H9 (cell line): ENCODE measurements around the gene FBXL12. TPM values are rescaled to one million over a fixed set of nuclear protein-coding genes. Genes with fewer than 3 reads are reported as not detected.

ENCODE experiments used
- DNase-seq: peaks from one replicate; pipeline ENCODE4 v3.0.0-alpha.2; 2017
- H2AFZ ChIP-seq: one replicate; pipeline ENCODE4 v1.6.1; 2013; ENCODE audit warnings: mild to moderate bottlenecking, low read length, control low read depth, moderate library complexity
- H2AK5ac ChIP-seq: 2 replicates; pipeline ENCODE4 v1.6.1; 2013; ENCODE audit warnings: low read length, control low read depth, mixed read lengths; ENCODE audit not compliant: insufficient read length
- H2BK120ac ChIP-seq: one replicate; pipeline ENCODE4 v1.6.1; 2013; ENCODE audit warnings: low read depth, mild to moderate bottlenecking, low read length, control low read depth, inconsistent platforms; ENCODE audit not compliant: poor library complexity, severe bottlenecking
- H2BK12ac ChIP-seq: 2 replicates; pipeline ENCODE4 v1.6.1; 2013; ENCODE audit warnings: low read length, control low read depth, mixed read lengths, low read depth; ENCODE audit not compliant: insufficient read length
- H2BK15ac ChIP-seq: 2 replicates; pipeline ENCODE4 v1.6.1; 2013; ENCODE audit warnings: low read depth, low read length, control low read depth
- H2BK20ac ChIP-seq: one replicate; pipeline ENCODE4 v1.6.1; 2013; ENCODE audit warnings: low read depth, mild to moderate bottlenecking, low read length, control low read depth, inconsistent platforms; ENCODE audit not compliant: poor library complexity, severe bottlenecking
- H2BK5ac ChIP-seq: 2 replicates; pipeline ENCODE4 v1.6.1; 2013; ENCODE audit warnings: low read length, control low read depth, mixed read lengths; ENCODE audit not compliant: insufficient read length
- H3K14ac ChIP-seq: 2 replicates; pipeline ENCODE4 v1.6.1; 2013; ENCODE audit warnings: low read length, control low read depth; ENCODE audit not compliant: insufficient read depth
- H3K18ac ChIP-seq: 2 replicates; pipeline ENCODE4 v1.6.1; 2013; ENCODE audit warnings: low read depth, mild to moderate bottlenecking, mixed read lengths, low read length, control low read depth; ENCODE audit not compliant: insufficient read length
- H3K23ac ChIP-seq: 2 replicates; pipeline ENCODE4 v1.6.1; 2013; ENCODE audit warnings: low read length, control low read depth, mixed read lengths, low read depth; ENCODE audit not compliant: insufficient read length
- H3K23me2 ChIP-seq: 2 replicates; pipeline ENCODE4 v1.6.1; 2013; ENCODE audit warnings: low read depth, mild to moderate bottlenecking, mixed read lengths, low read length, control low read depth; ENCODE audit not compliant: insufficient read length, poor library complexity, severe bottlenecking
- H3K27ac ChIP-seq: 2 replicates; pipeline ENCODE4 v1.5.1; 2013; ENCODE audit warnings: low read length, control low read depth, mixed read lengths, low read depth; ENCODE audit not compliant: insufficient read length
- H3K27me3 ChIP-seq: 2 replicates; pipeline ENCODE4 v1.6.1; 2013; ENCODE audit warnings: low read length, control low read depth, inconsistent platforms; ENCODE audit not compliant: insufficient read depth
- H3K4ac ChIP-seq: 2 replicates; pipeline ENCODE4 v1.6.1; 2013; ENCODE audit warnings: low read depth, mild to moderate bottlenecking, control low read depth, inconsistent platforms, low read length, moderate library complexity
- H3K4me1 ChIP-seq: 2 replicates; pipeline ENCODE4 v1.6.1; 2013; ENCODE audit warnings: low read length, control low read depth, inconsistent platforms; ENCODE audit not compliant: insufficient read depth
- H3K4me2 ChIP-seq: 2 replicates; pipeline ENCODE4 v1.6.1; 2013; ENCODE audit warnings: low read length, control low read depth, mixed read lengths; ENCODE audit not compliant: insufficient read length, insufficient read depth
- H3K56ac ChIP-seq: 2 replicates; pipeline ENCODE4 v1.6.1; 2013; ENCODE audit warnings: low read depth, mild to moderate bottlenecking, mixed read lengths, low read length, control low read depth; ENCODE audit not compliant: insufficient read length
- H3K79me1 ChIP-seq: 2 replicates; pipeline ENCODE4 v1.6.1; 2013; ENCODE audit warnings: low read depth, mild to moderate bottlenecking, moderate library complexity, low read length, control low read depth, inconsistent platforms; ENCODE audit not compliant: insufficient read depth, poor library complexity, severe bottlenecking
- H3K79me2 ChIP-seq: 2 replicates; pipeline ENCODE4 v1.6.1; 2013; ENCODE audit warnings: low read length, control low read depth, inconsistent platforms; ENCODE audit not compliant: insufficient read depth
- H3K9ac ChIP-seq: 2 replicates; pipeline ENCODE4 v1.6.1; 2013; ENCODE audit warnings: low read length, control low read depth, mixed read lengths; ENCODE audit not compliant: insufficient read length; ENCODE audit errors: extremely low read depth
- H3K9me3 ChIP-seq: one replicate; pipeline ENCODE4 v1.6.1; 2013; ENCODE audit warnings: low read depth, low read length, inconsistent platforms; ENCODE audit not compliant: control insufficient read depth
- H3T11ph ChIP-seq: one replicate; pipeline ENCODE4 v1.6.1; 2013; ENCODE audit warnings: mild to moderate bottlenecking, low read length, control low read depth, inconsistent platforms
- H4K20me1 ChIP-seq: one replicate; pipeline ENCODE4 v1.6.1; 2013; ENCODE audit not compliant: control insufficient read depth, insufficient read length, insufficient read depth
- H4K5ac ChIP-seq: 2 replicates; pipeline ENCODE4 v1.6.1; 2013; ENCODE audit warnings: low read depth, mild to moderate bottlenecking, mixed read lengths, low read length, control low read depth; ENCODE audit not compliant: insufficient read length
- H4K8ac ChIP-seq: replicated peaks from 2 replicates; pipeline ENCODE4 v1.6.1; 2013; ENCODE audit warnings: low read length, control low read depth, mixed read lengths, low read depth; ENCODE audit not compliant: insufficient read length
- H4K91ac ChIP-seq: 2 replicates; pipeline ENCODE4 v1.6.1; 2013; ENCODE audit warnings: low read depth, mild to moderate bottlenecking, moderate library complexity, mixed read lengths, low read length, control low read depth; ENCODE audit not compliant: insufficient read length
- H3K27ac Mint-ChIP-seq, 3 experiments: 2 replicates in 2 of 3; 3 replicates in 1 of 3; pipeline ENCODE4 v1.8.0; 2020 to 2021; ENCODE audit warnings: mixed read lengths in 3 of 3, mild to moderate bottlenecking in 1 of 3, moderate library complexity in 1 of 3
- H3K27me3 Mint-ChIP-seq: 2 replicates; pipeline ENCODE4 v1.8.0; 2021; ENCODE audit warnings: low read depth, mild to moderate bottlenecking, moderate library complexity, mixed read lengths
- H3K36me3 Mint-ChIP-seq, 3 experiments: 2 replicates in 2 of 3; 3 replicates in 1 of 3; pipeline ENCODE4 v1.8.0; 2020 to 2021; ENCODE audit warnings: low read depth in 3 of 3, mixed read lengths in 3 of 3; ENCODE audit not compliant: insufficient read depth in 1 of 3
- H3K4me1 Mint-ChIP-seq, 2 experiments: 2 replicates each; pipeline ENCODE4 v1.8.0; 2020; ENCODE audit warnings: mixed read lengths in 2 of 2
- H3K4me3 Mint-ChIP-seq, 2 experiments: 2 replicates in 1 of 2; 3 replicates in 1 of 2; pipeline ENCODE4 v1.8.0; 2020 to 2021; ENCODE audit warnings: mild to moderate bottlenecking in 2 of 2, mixed read lengths in 2 of 2, moderate library complexity in 1 of 2
- H3K9me3 Mint-ChIP-seq, 2 experiments: 2 replicates in 1 of 2; 3 replicates in 1 of 2; pipeline ENCODE4 v1.8.0; 2020; ENCODE audit warnings: mild to moderate bottlenecking in 2 of 2, mixed read lengths in 2 of 2, moderate library complexity in 1 of 2
- WGBS: extraction: QIAGEN DNeasy Blood & Tissue Kit; methylation state at CpG from one replicate; pipeline ENCODE4 v1.1.7; 2013; ENCODE audit warnings: missing lambda C conversion rate, low lambda C conversion rate, mixed read lengths; ENCODE audit not compliant: insufficient read length; ENCODE audit errors: extremely low coverage; 5-methylcytosine and 5-hydroxymethylcytosine counted together
- total RNA-seq: library from RNA; stranded (reverse); gene quantifications from 2 replicates; pipeline ENCODE4 v1.2.1, GENCODE V29; 2021
- TF ChIP-seq, protein P1 (sequence below): fragments of 200-600 bp; sonication (generic); conservative IDR thresholded peaks from 3 replicates; pipeline ENCODE4 v1.8.0; 2021; ENCODE audit warnings: antibody characterized with exemption, mild to moderate bottlenecking

Gene FBXL12
- total RNA-seq, 1 experiment from 2014 or later = 31.8 TPM

DNA sequence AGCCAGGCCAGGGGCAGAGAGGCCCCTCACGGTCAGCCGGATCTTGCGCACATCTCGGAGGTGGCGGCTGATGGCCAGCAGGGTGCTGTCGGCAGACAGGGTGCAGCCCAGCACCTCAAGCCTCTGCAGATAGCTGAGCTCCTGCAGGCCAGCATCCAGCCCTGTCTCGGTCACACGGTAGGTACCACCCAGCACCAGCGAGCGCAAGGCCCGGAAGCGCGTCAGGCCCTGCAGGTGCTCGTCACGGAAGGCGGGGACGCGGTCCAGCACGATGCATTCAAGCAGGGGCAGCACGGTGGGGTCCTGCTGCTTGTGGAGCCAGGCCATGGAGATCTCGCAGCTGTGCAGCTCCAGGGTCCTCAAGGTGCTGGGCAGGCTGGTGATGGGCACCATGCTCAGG is 7.7 kb downstream of the FBXL12 start:
- Histone ChIP-seq H3K14ac (no peak overlapping the region), H4K8ac (no peak overlapping the region), H4K5ac (no peak overlapping the region), H3K9me3 (no peaks in the 10 kb centered on the region), H2BK15ac (no peak overlapping the region), H2BK120ac (no peak overlapping the region), H2BK5ac (no peak overlapping the region), H3K27ac (no peak overlapping the region), H2AFZ (no peak overlapping the region), H2BK12ac (no peak overlapping the region), H3K27me3 (no peaks in the 10 kb centered on the region), H3K9ac (no peak overlapping the region), H3K23ac (no peak overlapping the region), H3T11ph (no peak overlapping the region), H3K79me1 (peaks cover 3% of the 10 kb centered on the region), H2AK5ac (no peak overlapping the region), H3K4ac (no peak overlapping the region), H3K18ac (no peak overlapping the region), H3K79me2 (no peaks in the 10 kb centered on the region; the same call in 1 of the 2 replicates), H4K91ac (no peak overlapping the region), H3K56ac (no peak overlapping the region), H3K23me2 (no peaks in the 10 kb centered on the region), H2BK20ac (no peak overlapping the region), H3K4me1 (no peaks in the 10 kb centered on the region), H3K4me2 (no peak overlapping the region), H4K20me1 (no peaks in the 10 kb centered on the region)
- no CpG with 5 or more reads among the region's 21 CpGs for WGBS
- H3K36me3 Mint-ChIP-seq = peaks cover 31 to 59% (median 46%) of the 10 kb centered on the region in 3 experiments
- no peak for DNase-seq
- peaks cover 8 to 10% of the 10 kb centered on the region in 2 experiments for H3K9me3 Mint-ChIP-seq
- H3K4me1 Mint-ChIP-seq = no peaks in the 10 kb centered on the region
- H3K27ac Mint-ChIP-seq = no peak overlapping the region
- no peaks in the 10 kb centered on the region for H3K27me3 Mint-ChIP-seq
- TF ChIP-seq, protein P1, sequence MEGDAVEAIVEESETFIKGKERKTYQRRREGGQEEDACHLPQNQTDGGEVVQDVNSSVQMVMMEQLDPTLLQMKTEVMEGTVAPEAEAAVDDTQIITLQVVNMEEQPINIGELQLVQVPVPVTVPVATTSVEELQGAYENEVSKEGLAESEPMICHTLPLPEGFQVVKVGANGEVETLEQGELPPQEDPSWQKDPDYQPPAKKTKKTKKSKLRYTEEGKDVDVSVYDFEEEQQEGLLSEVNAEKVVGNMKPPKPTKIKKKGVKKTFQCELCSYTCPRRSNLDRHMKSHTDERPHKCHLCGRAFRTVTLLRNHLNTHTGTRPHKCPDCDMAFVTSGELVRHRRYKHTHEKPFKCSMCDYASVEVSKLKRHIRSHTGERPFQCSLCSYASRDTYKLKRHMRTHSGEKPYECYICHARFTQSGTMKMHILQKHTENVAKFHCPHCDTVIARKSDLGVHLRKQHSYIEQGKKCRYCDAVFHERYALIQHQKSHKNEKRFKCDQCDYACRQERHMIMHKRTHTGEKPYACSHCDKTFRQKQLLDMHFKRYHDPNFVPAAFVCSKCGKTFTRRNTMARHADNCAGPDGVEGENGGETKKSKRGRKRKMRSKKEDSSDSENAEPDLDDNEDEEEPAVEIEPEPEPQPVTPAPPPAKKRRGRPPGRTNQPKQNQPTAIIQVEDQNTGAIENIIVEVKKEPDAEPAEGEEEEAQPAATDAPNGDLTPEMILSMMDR = no peak
- H3K4me3 Mint-ChIP-seq = no peak overlapping the region
